K562 (cell line): ENCODE measurements around the gene PLSCR5. TPM values are rescaled to one million over a fixed set of nuclear protein-coding genes. Genes with fewer than 3 reads are reported as not detected.

Experiments used
- ATAC-seq: fragments of 200-7000 bp; cut with Tn5 transposase; 3 replicates; pipeline ENCODE4 v1.9.1; 2020; ENCODE audit warnings: moderate library complexity
- BruUV-seq: library from RNA; stranded (reverse); fragments of 400-500 nt; replicated peaks from 2 replicates; lab custom pipeline; 2021; lab: Mats Ljungman, UMichigan
- CTCF ChIA-PET: fragments of 300-600 bp; formaldehyde crosslinking; extraction: SDS; loops from one replicate; lab custom pipeline; 2021; ENCODE audit warnings: low intra/inter-chr PET ratio; lab: Yijun Ruan, JAX
- POLR2A ChIA-PET: fragments of 300-600, 350-650 bp; sonication (Branson Sonifier 250); formaldehyde crosslinking; extraction: SDS; loops from one replicate; lab custom pipeline; 2021; ENCODE audit warnings: antibody characterized with exemption, inconsistent platforms; lab: Yijun Ruan, JAX
- DNase-seq, 4 experiments: peaks; one replicate each; pipeline versions ENCODE4 v3.0.0 to v3.0.0-alpha.2; 2011 to 2018; ENCODE audit warnings: low spot score in 3 of 4, mixed read lengths in 3 of 4; ENCODE audit errors: extremely low read depth in 1 of 4
- FAIRE-seq: peaks from 2 replicates; lab custom pipeline; 2011; peaks lifted over from hg19 to GRCh38; lab: Jason Lieb, UNC
- H2AFZ ChIP-seq: 2 replicates; pipeline ENCODE4 v1.6.0; 2011; ENCODE audit warnings: low read depth, low read length, control low read depth, inconsistent platforms
- H3K27ac ChIP-seq: fragments of 200-600 bp; 3 replicates; pipeline ENCODE4 v1.8.0; 2011; ENCODE audit warnings: low read depth, mild to moderate bottlenecking, control low read depth, inconsistent platforms, low read length, moderate library complexity, mixed read lengths; ENCODE audit errors: extremely low read depth
- H3K27me3 ChIP-seq, 2 experiments: fragments of 300-600 bp in 1 of 2; 2 replicates in 1 of 2; 3 replicates in 1 of 2; pipeline versions ENCODE4 v1.6.0 to v1.8.0; 2011; ENCODE audit warnings: inconsistent platforms in 2 of 2, low read length in 2 of 2, mild to moderate bottlenecking in 1 of 2, mixed read lengths in 1 of 2, moderate library complexity in 1 of 2; ENCODE audit not compliant: control insufficient read depth in 2 of 2, insufficient read depth in 2 of 2
- H3K36me3 ChIP-seq: fragments of 300-600 bp; 3 replicates; pipeline ENCODE4 v1.8.0; 2011; ENCODE audit warnings: mild to moderate bottlenecking, low read length, inconsistent platforms; ENCODE audit not compliant: control insufficient read depth, insufficient read depth
- H3K4me1 ChIP-seq, 2 experiments: fragments of 200-600 bp in 1 of 2; replicated peaks in 1 of 2; 2 replicates in 1 of 2; 3 replicates in 1 of 2; pipeline versions ENCODE4 v1.5.1 to v1.8.0; 2011; ENCODE audit warnings: inconsistent platforms in 2 of 2, low read length in 2 of 2, mild to moderate bottlenecking in 1 of 2, mixed read lengths in 1 of 2, moderate library complexity in 1 of 2; ENCODE audit not compliant: control insufficient read depth in 2 of 2, insufficient read depth in 2 of 2
- H3K4me2 ChIP-seq: 2 replicates; pipeline ENCODE4 v1.6.1; 2011; ENCODE audit warnings: low read length, control low read depth, inconsistent platforms, mixed read lengths; ENCODE audit not compliant: insufficient read depth
- H3K4me3 ChIP-seq: fragments of 200-600 bp; sonication (generic), shearing (Covaris generic); 2 replicates; pipeline ENCODE4 v1.5.1; 2016; ENCODE audit warnings: control low read depth, inconsistent platforms
- H3K79me2 ChIP-seq: fragments of 200-600 bp; 3 replicates; pipeline ENCODE4 v1.8.0; 2011; ENCODE audit warnings: low read length, inconsistent platforms; ENCODE audit not compliant: control insufficient read depth, insufficient read depth
- H3K9ac ChIP-seq, 2 experiments: 2 replicates each; pipeline versions ENCODE4 v1.6.0 to v1.6.1; 2011; ENCODE audit warnings: low read depth in 2 of 2, low read length in 2 of 2, control low read depth in 1 of 2, inconsistent platforms in 1 of 2, mild to moderate bottlenecking in 1 of 2, mixed read lengths in 1 of 2; ENCODE audit not compliant: insufficient read depth in 1 of 2
- H3K9me1 ChIP-seq: one replicate; pipeline ENCODE4 v1.6.0; 2011; ENCODE audit warnings: inconsistent platforms, mild to moderate bottlenecking, low read length, moderate library complexity; ENCODE audit not compliant: control insufficient read depth, insufficient read depth
- H3K9me3 ChIP-seq: replicated peaks from 2 replicates; pipeline ENCODE4 v1.5.1; 2011; ENCODE audit warnings: low read depth, low read length, inconsistent platforms; ENCODE audit not compliant: control insufficient read depth, insufficient read depth
- H4K20me1 ChIP-seq: replicated peaks from 2 replicates; pipeline ENCODE4 v1.6.1; 2011; ENCODE audit warnings: low read length, inconsistent platforms, mixed read lengths; ENCODE audit not compliant: control insufficient read depth, insufficient read depth
- CTBP1 ChIP-seq: fragments of 450-650 bp; IDR thresholded peaks from 2 replicates; pipeline ENCODE4 v1.6.1; 2016; ENCODE audit warnings: borderline replicate concordance
- GTF2F1 ChIP-seq: IDR thresholded peaks from 2 replicates; pipeline ENCODE4 v1.6.1; 2011; ENCODE audit warnings: low read depth, low read length, improper control_type of control experiment
- JUN ChIP-seq, 2 experiments: sonication (generic) in 1 of 2; formaldehyde crosslinking in 1 of 2; IDR thresholded peaks; 2 replicates each; pipeline versions ENCODE4 v1.6.1 to v1.8.0; 2012 to 2022; ENCODE audit warnings: borderline replicate concordance in 2 of 2, mild to moderate bottlenecking in 2 of 2, improper control_type of control experiment in 1 of 2, low read depth in 1 of 2, low read length in 1 of 2, missing genetic modification reagents in 1 of 2
- NCOA6 ChIP-seq: fragments of 450-650 bp; IDR thresholded peaks from 2 replicates; pipeline ENCODE4 v1.6.1; 2017; ENCODE audit warnings: mild to moderate bottlenecking
- POLR3G ChIP-seq: IDR thresholded peaks from 2 replicates; pipeline ENCODE4 v1.6.1; 2011; ENCODE audit not compliant: insufficient read length, insufficient replicate concordance; ENCODE audit errors: extremely low read depth
- STAG1 ChIP-seq: sonication (generic); formaldehyde crosslinking; IDR thresholded peaks from 2 replicates; pipeline ENCODE4 v1.5.0; 2020; ENCODE audit warnings: missing genetic modification reagents, borderline replicate concordance
- ZNF778 ChIP-seq: fragments of 450-650 bp; formaldehyde crosslinking; IDR thresholded peaks from 2 replicates; pipeline ENCODE4 v1.4.0; 2020; ENCODE audit warnings: mild to moderate bottlenecking, moderate library complexity
- in situ Hi-C: fragments of 300-500 bp; cut with MboI; formaldehyde crosslinking; loops from 4 replicates; pipeline ENCODE4 v1.15.0; 2018; ENCODE audit warnings: inconsistent platforms, mixed read lengths
- intact Hi-C: fragments of 100-400 bp; cut with micrococcal nuclease; formaldehyde crosslinking; loops from 2 replicates; pipeline ENCODE4 v1.14.2; 2022
- polyA plus RNA-seq, 8 experiments: library from polyadenylated mRNA; depleted of rRNA in 4 of 8; stranded (reverse) in 5 of 8; unstranded in 3 of 8; fragments of >200 nt; fragmentation: Nextera tagmentation in 2 of 8; fragmentation: Illumina TruSeq in 1 of 8; extraction: Ambion mirVana in 2 of 8; extraction: Trizol in 1 of 8; gene quantifications; 2 replicates each; pipeline versions ENCODE4 v1.2.1 to v1.2.3, GENCODE V29; 2011 to 2014; ENCODE audit warnings: inconsistent platforms in 1 of 8, missing spikeins in 1 of 8
- total RNA-seq, 7 experiments: library from RNA; depleted of rRNA in 6 of 7; stranded (reverse); fragments of >200 nt in 6 of 7; fragmentation: Illumina TruSeq in 2 of 7; extraction: Trizol in 2 of 7; gene quantifications; 2 replicates each; pipeline versions ENCODE4 v1.2.1 to v1.2.3, GENCODE V29; 2011 to 2021; ENCODE audit warnings: low replicate concordance in 1 of 7

The PLSCR5 gene
- total and polyA plus RNA-seq, 9 of the 15 experiments (the other 6 are each of a cell fraction or from before 2014, with no cell fraction given) = not detected

- no peak overlapping the region for H3K4me3 ChIP-seq
- H3K36me3 ChIP-seq = no peaks in the 10 kb centered on the region
- no peak for FAIRE-seq
- H3K27ac ChIP-seq = no peak overlapping the region
- intact Hi-C loops = no loop called here
- in situ Hi-C loops = loop anchor here (5.0 to 25.0 kb wide), 3 partner anchors 248 to 523 kb away; no protein-coding TSS in a partner anchor
- BruUV-seq = no TSS peak
- no peak for DNase-seq
- CTCF ChIA-PET = no interaction called here
- no peaks in the 10 kb centered on the region for H4K20me1 ChIP-seq
- POLR2A ChIA-PET = no interaction called here
- H2AFZ ChIP-seq = no peak overlapping the region
- H3K4me1 ChIP-seq = no peaks in the 10 kb centered on the region
- ATAC-seq = no peak
- TF ChIP-seq CTBP1 = no peak
- no peak for TF ChIP-seq POLR3G
- no peak for TF ChIP-seq STAG1 (CRISPR knock-in tag)
- no peak for TF ChIP-seq GTF2F1
- TF ChIP-seq ZNF778 (CRISPR knock-in tag) = no peak
- no peak for TF ChIP-seq JUN (IDR thresholded peaks at IDR 0.05; ENCODE audit: borderline replicate concordance, low read depth, low read length)
- TF ChIP-seq JUN (CRISPR knock-in tag; IDR thresholded peaks at IDR 0.05; ENCODE audit: borderline replicate concordance) = no peak
- no peak for TF ChIP-seq NCOA6
- no peaks in the 10 kb centered on the region for H3K9me1 ChIP-seq
- no peaks in the 10 kb centered on the region; the same call in 1 of the 2 replicates for H3K9me3 ChIP-seq
- no peaks in the 10 kb centered on the region for H3K27me3 ChIP-seq
- no peak overlapping the region for H3K4me2 ChIP-seq
- no peaks in the 10 kb centered on the region for H3K79me2 ChIP-seq
- no peak overlapping the region for H3K9ac ChIP-seq
Observed at GRCh38 chr3:146585156-146585555, 20.0 kb downstream of the PLSCR5 start.
